HepG2 (cell line): ENCODE results near the gene RSKR. TPM values are rescaled to one million over a fixed set of nuclear protein-coding genes. Genes with fewer than 3 reads are reported as not detected.

Experiments used
- CSRNP1 ChIP-seq: sonication (generic); formaldehyde crosslinking; IDR thresholded peaks from 2 replicates; pipeline ENCODE4 v1.8.1; 2023; ENCODE audit warnings: mild to moderate bottlenecking, missing genetic modification reagents
- ZFY ChIP-seq: sonication (generic); formaldehyde crosslinking; IDR thresholded peaks from 2 replicates; pipeline ENCODE4 v1.4.0; 2020; ENCODE audit warnings: missing genetic modification reagents
- ZNF292 ChIP-seq: sonication (generic); formaldehyde crosslinking; IDR thresholded peaks from 2 replicates; pipeline ENCODE4 v1.8.1; 2022; ENCODE audit warnings: mild to moderate bottlenecking, low read depth, missing genetic modification reagents, borderline replicate concordance
- ZNF510 ChIP-seq: sonication (generic); formaldehyde crosslinking; IDR thresholded peaks from 2 replicates; pipeline ENCODE4 v1.4.0; 2020; ENCODE audit warnings: low read depth, mild to moderate bottlenecking, missing genetic modification reagents
- polyA plus RNA-seq, 8 experiments: library from polyadenylated mRNA; depleted of rRNA in 3 of 8; stranded (reverse) in 7 of 8; unstranded in 1 of 8; fragments of >200 nt; fragmentation: Illumina TruSeq in 4 of 8; extraction: Trizol in 4 of 8; gene quantifications; 2 replicates each; pipeline versions ENCODE4 v1.2.1 to v1.2.3, GENCODE V29; 2011 to 2016; ENCODE audit warnings: low read depth in 4 of 8, missing spikeins in 1 of 8, mixed read lengths in 1 of 8; ENCODE audit not compliant: insufficient read depth in 1 of 8
- total RNA-seq, 5 experiments: library from RNA; depleted of rRNA; stranded (reverse); fragments of >200 nt; fragmentation: Illumina TruSeq; extraction: Trizol; gene quantifications; 2 replicates each; pipeline ENCODE4 v1.2.3, GENCODE V29; 2016; ENCODE audit warnings: low read depth in 1 of 5
- TF ChIP-seq, protein P1 (sequence below): sonication (generic); formaldehyde crosslinking; IDR thresholded peaks from 2 replicates; pipeline ENCODE4 v1.5.1; 2020; ENCODE audit warnings: mild to moderate bottlenecking, moderate library complexity, missing genetic modification reagents
- TF ChIP-seq, protein P2 (sequence below): sonication (generic); formaldehyde crosslinking; IDR thresholded peaks from 2 replicates; pipeline ENCODE4 v1.4.0; 2020; ENCODE audit warnings: missing genetic modification reagents

Gene RSKR
- total and polyA plus RNA-seq, 2 of the 13 experiments (the other 11 are each of a cell fraction or from before 2014, with no cell fraction given): 5.0 to 10.4 TPM

DNA sequence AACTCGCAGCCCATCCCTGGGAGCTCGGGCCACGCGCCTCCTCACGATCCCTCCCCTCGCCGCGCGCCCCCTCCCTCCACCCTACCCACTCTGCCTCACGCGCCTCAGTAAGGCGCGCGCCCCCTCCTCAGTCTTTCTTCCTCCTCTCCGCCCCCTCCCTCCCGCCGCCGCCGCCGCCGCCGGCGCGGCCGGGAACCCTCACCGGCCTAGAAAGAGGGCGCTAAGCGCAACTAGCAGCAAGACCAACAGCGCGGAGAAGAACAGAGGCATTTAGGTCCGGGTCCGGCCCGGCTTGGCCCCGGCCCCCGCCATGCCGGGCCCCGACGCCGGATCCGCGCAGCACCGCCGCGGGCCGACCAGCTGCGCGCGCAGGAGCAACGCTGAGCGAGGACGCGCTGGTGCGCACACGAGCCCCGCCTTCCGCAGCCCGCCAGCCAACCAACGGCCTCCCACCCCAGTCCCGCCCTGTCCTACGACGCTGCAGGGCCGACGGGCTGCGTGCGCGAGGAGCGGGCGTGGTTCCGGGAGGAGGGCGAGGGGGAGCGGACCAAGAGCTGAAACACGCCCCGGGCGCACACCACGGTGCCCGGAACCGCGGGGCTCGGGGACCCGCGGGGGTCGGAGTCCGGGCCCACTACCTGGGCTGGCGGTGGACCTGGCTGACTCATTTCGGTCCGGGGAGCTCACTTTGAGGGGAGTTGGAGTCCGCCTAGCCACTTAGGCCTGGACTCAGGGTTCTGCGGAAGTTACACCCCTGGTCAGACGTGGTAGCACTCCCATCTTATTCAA, 31.0 kb upstream of the RSKR start, which contains the start of gene BLTP2 (continued):
- TF ChIP-seq, protein P1, sequence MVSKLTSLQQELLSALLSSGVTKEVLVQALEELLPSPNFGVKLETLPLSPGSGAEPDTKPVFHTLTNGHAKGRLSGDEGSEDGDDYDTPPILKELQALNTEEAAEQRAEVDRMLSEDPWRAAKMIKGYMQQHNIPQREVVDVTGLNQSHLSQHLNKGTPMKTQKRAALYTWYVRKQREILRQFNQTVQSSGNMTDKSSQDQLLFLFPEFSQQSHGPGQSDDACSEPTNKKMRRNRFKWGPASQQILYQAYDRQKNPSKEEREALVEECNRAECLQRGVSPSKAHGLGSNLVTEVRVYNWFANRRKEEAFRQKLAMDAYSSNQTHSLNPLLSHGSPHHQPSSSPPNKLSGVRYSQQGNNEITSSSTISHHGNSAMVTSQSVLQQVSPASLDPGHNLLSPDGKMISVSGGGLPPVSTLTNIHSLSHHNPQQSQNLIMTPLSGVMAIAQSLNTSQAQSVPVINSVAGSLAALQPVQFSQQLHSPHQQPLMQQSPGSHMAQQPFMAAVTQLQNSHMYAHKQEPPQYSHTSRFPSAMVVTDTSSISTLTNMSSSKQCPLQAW (CRISPR knock-in tag): peak; percentile 61; the same call in 1 of the 2 replicates
- TF ChIP-seq ZFY (CRISPR knock-in tag) (peak; percentile 83), CSRNP1 (peak; percentile 93), ZNF510 (CRISPR knock-in tag) (peak; percentile 68; the same call in 1 of the 2 replicates), ZNF292 (CRISPR knock-in tag) (no peak)
- TF ChIP-seq, protein P2, sequence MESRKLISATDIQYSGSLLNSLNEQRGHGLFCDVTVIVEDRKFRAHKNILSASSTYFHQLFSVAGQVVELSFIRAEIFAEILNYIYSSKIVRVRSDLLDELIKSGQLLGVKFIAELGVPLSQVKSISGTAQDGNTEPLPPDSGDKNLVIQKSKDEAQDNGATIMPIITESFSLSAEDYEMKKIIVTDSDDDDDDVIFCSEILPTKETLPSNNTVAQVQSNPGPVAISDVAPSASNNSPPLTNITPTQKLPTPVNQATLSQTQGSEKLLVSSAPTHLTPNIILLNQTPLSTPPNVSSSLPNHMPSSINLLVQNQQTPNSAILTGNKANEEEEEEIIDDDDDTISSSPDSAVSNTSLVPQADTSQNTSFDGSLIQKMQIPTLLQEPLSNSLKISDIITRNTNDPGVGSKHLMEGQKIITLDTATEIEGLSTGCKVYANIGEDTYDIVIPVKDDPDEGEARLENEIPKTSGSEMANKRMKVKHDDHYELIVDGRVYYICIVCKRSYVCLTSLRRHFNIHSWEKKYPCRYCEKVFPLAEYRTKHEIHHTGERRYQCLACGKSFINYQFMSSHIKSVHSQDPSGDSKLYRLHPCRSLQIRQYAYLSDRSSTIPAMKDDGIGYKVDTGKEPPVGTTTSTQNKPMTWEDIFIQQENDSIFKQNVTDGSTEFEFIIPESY (CRISPR knock-in tag): no peak
